ENCODE measurements around the gene SECISBP2L. TPM values are rescaled to one million over a fixed set of nuclear protein-coding genes. Genes with fewer than 3 reads are reported as not detected.
A peak's percentile ranks its signal among the peaks of the same experiment; 100 is the strongest.

SECISBP2L gene
- total RNA-seq, 1 experiment from 2014 or later, result 24.7 TPM

DNA sequence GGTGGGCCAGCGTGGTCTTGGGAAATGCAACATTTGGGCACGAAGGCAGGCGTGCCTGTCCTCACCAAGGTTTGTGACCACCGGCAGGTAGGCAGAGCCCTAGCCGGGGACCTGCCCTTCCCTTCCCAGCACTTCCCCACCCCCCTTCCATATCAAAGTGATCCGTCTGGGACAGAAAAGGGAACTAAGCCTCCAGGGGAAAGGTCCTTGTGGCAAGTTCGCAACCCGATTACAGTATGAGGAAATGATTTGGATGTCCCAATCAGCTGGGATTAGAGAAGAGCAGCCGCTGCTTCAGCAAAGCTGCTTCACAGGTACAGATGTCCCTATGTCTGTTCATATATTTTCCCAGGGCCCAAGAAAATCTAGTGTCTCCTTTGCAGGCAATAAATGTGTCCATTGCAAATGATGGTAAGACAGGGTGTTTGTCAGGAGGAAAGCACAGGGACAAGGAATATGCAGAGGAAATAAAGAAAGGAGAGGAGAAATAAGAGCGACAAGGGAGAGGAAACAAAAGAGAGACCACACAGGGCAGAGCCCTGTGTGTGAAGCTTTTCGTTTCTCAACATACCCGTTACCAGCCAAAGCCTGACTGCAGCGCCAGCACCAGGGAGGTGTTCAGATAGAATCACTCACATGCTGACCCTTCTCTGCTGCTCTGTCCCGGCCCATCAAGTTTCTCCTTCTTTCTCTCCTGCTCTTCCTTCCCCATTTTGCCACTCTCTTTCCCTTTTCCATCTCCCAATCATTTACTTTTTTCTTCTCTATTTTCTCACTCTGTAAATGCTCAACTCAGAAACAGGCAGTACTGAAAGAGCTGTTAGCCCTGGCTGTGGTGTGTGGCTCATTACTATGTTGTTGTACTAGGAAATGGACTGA is 17.4 kb upstream of the SECISBP2L start:
- WGBS (ENCODE audit: extremely low coverage, insufficient read length, low lambda C conversion rate), result no CpG with 5 or more reads among the region's 14 CpGs
- H3K9me3 ChIP-seq (ENCODE audit: control insufficient read depth, low read depth, low read length), result no peaks in the 10 kb centered on the region
- H4K91ac ChIP-seq (ENCODE audit: insufficient read length, low read depth, low read length), result no peak overlapping the region
- H2BK20ac ChIP-seq (ENCODE audit: low read depth, low read length, poor library complexity, severe bottlenecking), result no peak overlapping the region
- Mint-ChIP-seq H3K27me3 (ENCODE audit: low read depth) (no peaks in the 10 kb centered on the region), H3K9me3 (no peaks in the 10 kb centered on the region), H3K4me1 (peaks cover 13 to 15% of the 10 kb centered on the region in 2 experiments), H3K36me3 (ENCODE audit: insufficient read depth in 1 of 3, low read depth in 3 of 3) (no peaks in the 10 kb centered on the region; a peak in 1 of 7 replicates), H3K4me3 (no peak overlapping the region), H3K27ac (no peak overlapping the region)
- no peak overlapping the region for H3K27ac ChIP-seq (ENCODE audit: insufficient read length, low read depth, low read length)
- no peak overlapping the region for H3K18ac ChIP-seq (ENCODE audit: insufficient read length, low read depth, low read length)
- no peaks in the 10 kb centered on the region for H3K27me3 ChIP-seq (ENCODE audit: insufficient read depth, low read length)
- no peak overlapping the region for H3T11ph ChIP-seq (ENCODE audit: low read length)
- no peaks in the 10 kb centered on the region for H4K20me1 ChIP-seq (ENCODE audit: control insufficient read depth, insufficient read depth, insufficient read length)
- no peak overlapping the region for H3K4me2 ChIP-seq (ENCODE audit: insufficient read depth, insufficient read length, low read length)
- no peak overlapping the region for H3K23ac ChIP-seq (ENCODE audit: insufficient read length, low read depth, low read length)
- H4K8ac ChIP-seq (replicated peaks; ENCODE audit: insufficient read length, low read depth, low read length), result no peak overlapping the region
- TF ChIP-seq, protein P1, sequence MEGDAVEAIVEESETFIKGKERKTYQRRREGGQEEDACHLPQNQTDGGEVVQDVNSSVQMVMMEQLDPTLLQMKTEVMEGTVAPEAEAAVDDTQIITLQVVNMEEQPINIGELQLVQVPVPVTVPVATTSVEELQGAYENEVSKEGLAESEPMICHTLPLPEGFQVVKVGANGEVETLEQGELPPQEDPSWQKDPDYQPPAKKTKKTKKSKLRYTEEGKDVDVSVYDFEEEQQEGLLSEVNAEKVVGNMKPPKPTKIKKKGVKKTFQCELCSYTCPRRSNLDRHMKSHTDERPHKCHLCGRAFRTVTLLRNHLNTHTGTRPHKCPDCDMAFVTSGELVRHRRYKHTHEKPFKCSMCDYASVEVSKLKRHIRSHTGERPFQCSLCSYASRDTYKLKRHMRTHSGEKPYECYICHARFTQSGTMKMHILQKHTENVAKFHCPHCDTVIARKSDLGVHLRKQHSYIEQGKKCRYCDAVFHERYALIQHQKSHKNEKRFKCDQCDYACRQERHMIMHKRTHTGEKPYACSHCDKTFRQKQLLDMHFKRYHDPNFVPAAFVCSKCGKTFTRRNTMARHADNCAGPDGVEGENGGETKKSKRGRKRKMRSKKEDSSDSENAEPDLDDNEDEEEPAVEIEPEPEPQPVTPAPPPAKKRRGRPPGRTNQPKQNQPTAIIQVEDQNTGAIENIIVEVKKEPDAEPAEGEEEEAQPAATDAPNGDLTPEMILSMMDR (conservative IDR thresholded peaks at IDR 0.05), result no peak
- H2AK5ac ChIP-seq (ENCODE audit: insufficient read length, low read length), result no peak overlapping the region
- H3K56ac ChIP-seq (ENCODE audit: insufficient read length, low read depth, low read length), result no peak overlapping the region
- H2BK5ac ChIP-seq (ENCODE audit: insufficient read length, low read length), result no peak overlapping the region
- peak; percentile 34 for DNase-seq
- no peaks in the 10 kb centered on the region for H3K79me2 ChIP-seq (ENCODE audit: insufficient read depth, low read length)
- no peak overlapping the region for H2AFZ ChIP-seq (ENCODE audit: low read length)
- H3K23me2 ChIP-seq (ENCODE audit: insufficient read length, low read depth, low read length, poor library complexity, severe bottlenecking), result no peaks in the 10 kb centered on the region
- H3K79me1 ChIP-seq (ENCODE audit: insufficient read depth, low read depth, low read length, poor library complexity, severe bottlenecking), result no peaks in the 10 kb centered on the region
- no peak overlapping the region for H2BK120ac ChIP-seq (ENCODE audit: low read depth, low read length, poor library complexity, severe bottlenecking)
- no peak overlapping the region for H4K5ac ChIP-seq (ENCODE audit: insufficient read length, low read depth, low read length)
- H3K14ac ChIP-seq (ENCODE audit: insufficient read depth, low read length), result no peak overlapping the region
- H3K4me1 ChIP-seq (ENCODE audit: insufficient read depth, low read length), result no peaks in the 10 kb centered on the region; the same call in 1 of the 2 replicates
- H3K4ac ChIP-seq (ENCODE audit: low read depth, low read length), result no peak overlapping the region
- H3K9ac ChIP-seq (ENCODE audit: extremely low read depth, insufficient read length, low read length), result no peak overlapping the region
- no peak overlapping the region for H2BK12ac ChIP-seq (ENCODE audit: insufficient read length, low read depth, low read length)
- no peak overlapping the region for H2BK15ac ChIP-seq (ENCODE audit: low read depth, low read length)

Measured in H9 (cell line).